NB4 (cell line): ENCODE measurements around the gene CALM1.

Experiments used
- DNase-seq: peaks from one replicate; pipeline ENCODE4 v3.0.0; 2010; ENCODE audit warnings: low read depth
- H3K4me3 ChIP-seq: one replicate; pipeline ENCODE4 v1.5.1; 2011; ENCODE audit warnings: mild to moderate bottlenecking, low read depth, low read length, moderate library complexity
- CTCF ChIP-seq: IDR thresholded peaks from one replicate; pipeline ENCODE4 v1.5.1; 2012; ENCODE audit warnings: low read depth, low read length
- MYC ChIP-seq: IDR thresholded peaks from 2 replicates; pipeline ENCODE4 v1.6.1; 2011; ENCODE audit warnings: low read depth, low read length
- POLR2A ChIP-seq: IDR thresholded peaks from 2 replicates; pipeline ENCODE4 v1.6.1; 2011; ENCODE audit warnings: mild to moderate bottlenecking; ENCODE audit not compliant: insufficient read length; ENCODE audit errors: extremely low read depth
- TF ChIP-seq, protein P1 (sequence below): IDR thresholded peaks from 2 replicates; pipeline ENCODE4 v1.6.1; 2011; ENCODE audit warnings: low read depth, low read length

CALM1 gene

DNA sequence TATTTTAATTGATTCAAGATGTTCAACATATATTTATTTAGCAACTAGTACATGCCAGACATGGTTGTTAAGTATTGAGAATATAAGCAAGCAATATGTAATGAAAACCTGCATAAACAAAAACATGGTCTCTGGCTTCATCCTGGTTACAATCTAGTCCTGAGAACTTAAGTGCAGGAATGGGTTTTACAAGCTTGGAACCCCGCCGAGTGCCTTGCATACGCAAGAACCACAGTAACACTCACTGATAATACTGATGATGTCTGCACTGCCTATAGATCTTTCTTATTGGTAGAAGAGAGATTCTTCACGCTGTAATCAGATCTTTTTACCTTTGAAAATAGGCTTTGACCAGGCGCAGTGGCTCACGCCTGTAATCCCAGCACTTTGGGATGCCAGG lies 22.9 kb upstream of the CALM1 start:
- no peak for DNase-seq
- H3K4me3 ChIP-seq, result no peak overlapping the region
- no peak for TF ChIP-seq CTCF
- no peak for TF ChIP-seq POLR2A
- no peak for TF ChIP-seq MYC
- TF ChIP-seq, protein P1, sequence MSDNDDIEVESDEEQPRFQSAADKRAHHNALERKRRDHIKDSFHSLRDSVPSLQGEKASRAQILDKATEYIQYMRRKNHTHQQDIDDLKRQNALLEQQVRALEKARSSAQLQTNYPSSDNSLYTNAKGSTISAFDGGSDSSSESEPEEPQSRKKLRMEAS, result no peak

GRCh38 chr14:90374813-90375212 lies 22.0 kb upstream of the CALM1 start:
- TF ChIP-seq MYC (no peak), POLR2A (no peak), CTCF (no peak)
- TF ChIP-seq, protein P1, result no peak
- DNase-seq, result no peak
- no peak overlapping the region for H3K4me3 ChIP-seq

DNA sequence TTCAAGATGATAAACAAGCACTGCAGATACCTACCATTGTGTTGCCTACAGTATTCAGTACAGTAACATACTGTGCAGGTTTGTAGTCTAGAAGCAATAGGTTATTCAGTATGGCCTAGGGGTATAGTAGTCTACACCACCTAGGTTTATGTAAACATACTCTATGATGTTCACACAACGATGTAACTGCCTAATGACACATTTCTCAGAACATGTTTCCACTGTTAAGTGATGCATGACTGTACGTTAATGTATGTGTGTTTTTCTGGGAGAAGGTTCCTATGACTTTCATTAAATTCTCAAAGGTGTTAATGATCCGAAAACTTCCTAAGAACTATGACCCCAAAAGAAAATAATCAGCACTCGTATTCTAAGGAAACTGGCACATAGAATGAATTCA lies 20.9 kb upstream of the CALM1 start:
- H3K4me3 ChIP-seq, result no peak overlapping the region
- TF ChIP-seq MYC (no peak), POLR2A (no peak)
- no peak for DNase-seq

- DNase-seq, result no peak
- H3K4me3 ChIP-seq, result no peak overlapping the region
- TF ChIP-seq POLR2A (no peak), MYC (no peak), CTCF (no peak)
- TF ChIP-seq, protein P1, result no peak
These were observed 18.6 kb upstream of the CALM1 start for GRCh38 chr14:90378249-90378648.

- TF ChIP-seq, protein P1, result no peak
- TF ChIP-seq CTCF (no peak), MYC (no peak), POLR2A (no peak)
- DNase-seq, result no peak
- no peak overlapping the region for H3K4me3 ChIP-seq
These were observed 17.7 kb upstream of the CALM1 start for GRCh38 chr14:90379106-90379505.

- no peak for TF ChIP-seq POLR2A
- TF ChIP-seq CTCF, result no peak
- TF ChIP-seq, protein P1, result no peak
- no peak for TF ChIP-seq MYC
- DNase-seq, result no peak
- H3K4me3 ChIP-seq, result no peak overlapping the region
These were observed 15.6 kb upstream of the CALM1 start for GRCh38 chr14:90381011-90381786.
